HG03460 (cell line): ENCODE data around the gene ANKS6.

ENCODE experiments used
- ATAC-seq: cut with Tn5 transposase; IDR thresholded peaks from one replicate; pipeline ENCODE4 v1.9.1; 2021; ENCODE audit not compliant: unreplicated experiment

ANKS6 gene

GRCh38 chr9:98791608-98792490 is 4.5 kb downstream of the ANKS6 start:
- no peak for ATAC-seq

- no peak for ATAC-seq
Observed at GRCh38 chr9:98790842-98791607, 5.3 kb downstream of the ANKS6 start.

GRCh38 chr9:98790134-98790841 is 6.1 kb downstream of the ANKS6 start:
- ATAC-seq: no peak

- ATAC-seq: no peak
Observed at GRCh38 chr9:98789483-98790133, 6.7 kb downstream of the ANKS6 start.

GRCh38 chr9:98787766-98788335 is 8.5 kb downstream of the ANKS6 start:
- no peak for ATAC-seq

- ATAC-seq: no peak
Observed at GRCh38 chr9:98786750-98787510, 9.4 kb downstream of the ANKS6 start.

GRCh38 chr9:98784831-98785806 is 11.2 kb downstream of the ANKS6 start:
- no peak for ATAC-seq

GRCh38 chr9:98783518-98784226 is 12.7 kb downstream of the ANKS6 start:
- ATAC-seq: no peak

- ATAC-seq: no peak
Observed at GRCh38 chr9:98781588-98782383, 14.6 kb downstream of the ANKS6 start.

GRCh38 chr9:98780059-98780749 is 16.2 kb downstream of the ANKS6 start:
- ATAC-seq: no peak

GRCh38 chr9:98778711-98779530 is 17.4 kb downstream of the ANKS6 start:
- ATAC-seq: no peak

GRCh38 chr9:98778251-98778650 is 18.1 kb downstream of the ANKS6 start:
- no peak for ATAC-seq

- no peak for ATAC-seq
Observed at GRCh38 chr9:98777618-98778017, 18.7 kb downstream of the ANKS6 start.

GRCh38 chr9:98775831-98776441 is 20.4 kb downstream of the ANKS6 start:
- no peak for ATAC-seq

- ATAC-seq: no peak
Observed at GRCh38 chr9:98774746-98775145, 21.6 kb downstream of the ANKS6 start.
